H1 (cell line): ENCODE measurements around the gene LRRC15. TPM values are rescaled to one million over a fixed set of nuclear protein-coding genes. Genes with fewer than 3 reads are reported as not detected.

Source experiments
- CTCF ChIA-PET: fragments of 300-600 bp; sonication (Branson Sonifier 250); formaldehyde crosslinking; loops from one replicate; lab custom pipeline; 2021; ENCODE audit not compliant: partially characterized antibody; lab: Charles Lee
- POLR2A ChIA-PET: fragments of 300-600 bp; sonication (Branson Sonifier 250); formaldehyde crosslinking; loops from one replicate; lab custom pipeline; 2021; ENCODE audit warnings: inconsistent platforms; ENCODE audit not compliant: partially characterized antibody; lab: Charles Lee
- DNase-seq, 2 experiments: peaks; one replicate each; pipeline versions ENCODE4 v3.0.0 to v3.0.0-alpha.2; 2010 to 2022; ENCODE audit warnings: low spot score in 2 of 2, low read depth in 1 of 2, mixed read lengths in 1 of 2
- FAIRE-seq: peaks from 2 replicates; lab custom pipeline; 2011; peaks lifted over from hg19 to GRCh38; lab: Jason Lieb, UNC
- H2AFZ ChIP-seq: 2 replicates; pipeline ENCODE4 v1.8.1; 2012; ENCODE audit warnings: low read length, inconsistent platforms
- H2AK5ac ChIP-seq: 2 replicates; pipeline ENCODE4 v1.6.1; 2013; ENCODE audit warnings: low read depth, low read length
- H2BK120ac ChIP-seq: replicated peaks from 2 replicates; pipeline ENCODE3; 2013; ENCODE audit warnings: low read depth, low read length, inconsistent platforms
- H2BK12ac ChIP-seq: 2 replicates; pipeline ENCODE4 v1.6.1; 2013; ENCODE audit warnings: low read depth, low read length
- H2BK15ac ChIP-seq: 2 replicates; pipeline ENCODE4 v1.6.1; 2013; ENCODE audit warnings: low read length
- H2BK20ac ChIP-seq: 2 replicates; pipeline ENCODE4 v1.6.1; 2013; ENCODE audit warnings: low read length
- H2BK5ac ChIP-seq: 2 replicates; pipeline ENCODE4 v1.6.1; 2013; ENCODE audit warnings: low read depth, low read length
- H3K14ac ChIP-seq: 2 replicates; pipeline ENCODE4 v1.6.1; 2013; ENCODE audit warnings: inconsistent platforms; ENCODE audit not compliant: insufficient read length
- H3K18ac ChIP-seq: 2 replicates; pipeline ENCODE4 v1.6.1; 2013; ENCODE audit warnings: low read length; ENCODE audit errors: extremely low read depth
- H3K23ac ChIP-seq: 2 replicates; pipeline ENCODE4 v1.6.1; 2013; ENCODE audit warnings: inconsistent platforms; ENCODE audit not compliant: insufficient read length
- H3K23me2 ChIP-seq: 2 replicates; pipeline ENCODE4 v1.6.1; 2013; ENCODE audit warnings: low read depth, low read length
- H3K27ac ChIP-seq: 2 replicates; pipeline ENCODE4 v1.6.1; 2011; ENCODE audit warnings: low read depth, low read length, inconsistent platforms
- H3K27me3 ChIP-seq, 4 experiments: replicated peaks in 1 of 4; 1 replicate in 1 of 4; 2 replicates in 3 of 4; pipeline versions ENCODE4 v1.6.1 to v1.8.1; 2011 to 2013; ENCODE audit warnings: low read length in 3 of 4, mild to moderate bottlenecking in 3 of 4, inconsistent platforms in 2 of 4, mixed read lengths in 2 of 4, moderate library complexity in 1 of 4; ENCODE audit not compliant: control insufficient read depth in 3 of 4, insufficient read depth in 3 of 4; ENCODE audit errors: extremely low read depth in 1 of 4
- H3K36me3 ChIP-seq, 4 experiments: 2 replicates each; pipeline versions ENCODE4 v1.6.1 to v1.8.1; 2011 to 2013; ENCODE audit warnings: mild to moderate bottlenecking in 4 of 4, low read length in 3 of 4, moderate library complexity in 2 of 4, control low read depth in 1 of 4, inconsistent platforms in 1 of 4; ENCODE audit not compliant: insufficient read depth in 4 of 4, control insufficient read depth in 2 of 4
- H3K4ac ChIP-seq: replicated peaks from 2 replicates; pipeline ENCODE3; 2013; ENCODE audit warnings: low read length, low read depth, mixed read lengths, inconsistent platforms; ENCODE audit not compliant: insufficient read length
- H3K4me1 ChIP-seq, 4 experiments: replicated peaks in 1 of 4; 1 replicate in 1 of 4; 2 replicates in 3 of 4; pipeline versions ENCODE4 v1.6.1 to v1.8.1; 2011 to 2013; ENCODE audit warnings: low read length in 3 of 4, inconsistent platforms in 2 of 4, mixed read lengths in 1 of 4; ENCODE audit not compliant: insufficient read depth in 4 of 4, control insufficient read depth in 3 of 4
- H3K4me2 ChIP-seq, 2 experiments: 2 replicates each; pipeline versions ENCODE4 v1.6.1 to v1.8.1; 2011 to 2013; ENCODE audit warnings: low read depth in 2 of 2, low read length in 2 of 2, control low read depth in 1 of 2, inconsistent platforms in 1 of 2, mild to moderate bottlenecking in 1 of 2; ENCODE audit not compliant: insufficient read depth in 1 of 2
- H3K4me3 ChIP-seq, 4 experiments: fragments of 200-600, 300-600 bp in 1 of 4; sonication (generic), shearing (Covaris generic), sonication (Bioruptor Twin) in 1 of 4; 2 replicates each; pipeline versions ENCODE4 v1.5.1 to v1.8.1; 2011 to 2016; ENCODE audit warnings: low read length in 4 of 4, low read depth in 3 of 4, control low read depth in 2 of 4, inconsistent platforms in 2 of 4, mild to moderate bottlenecking in 2 of 4, mixed read lengths in 1 of 4, moderate library complexity in 1 of 4; ENCODE audit not compliant: insufficient read depth in 2 of 4; ENCODE audit errors: extremely low read depth in 1 of 4
- H3K56ac ChIP-seq: replicated peaks from 2 replicates; pipeline ENCODE3; 2013; ENCODE audit warnings: low read depth, mild to moderate bottlenecking, mixed read lengths, low read length, inconsistent platforms; ENCODE audit not compliant: insufficient read length
- H3K79me1 ChIP-seq: 2 replicates; pipeline ENCODE4 v1.6.1; 2013; ENCODE audit warnings: low read depth, low read length, control low read depth
- H3K79me2 ChIP-seq, 2 experiments: 2 replicates each; pipeline versions ENCODE4 v1.6.1 to v1.8.1; 2012 to 2013; ENCODE audit warnings: low read length in 2 of 2, mild to moderate bottlenecking in 2 of 2, inconsistent platforms in 1 of 2; ENCODE audit not compliant: insufficient read depth in 2 of 2, control insufficient read depth in 1 of 2
- H3K9ac ChIP-seq, 4 experiments: replicated peaks in 1 of 4; 1 replicate in 1 of 4; 2 replicates in 3 of 4; pipeline versions ENCODE4 v1.6.1 to v1.8.1; 2011 to 2013; ENCODE audit warnings: low read depth in 3 of 4, low read length in 3 of 4, control low read depth in 2 of 4, mild to moderate bottlenecking in 2 of 4, moderate library complexity in 2 of 4, inconsistent platforms in 1 of 4; ENCODE audit errors: extremely low read depth in 1 of 4
- H3K9me3 ChIP-seq, 2 experiments: 2 replicates each; pipeline versions ENCODE4 v1.6.1 to v1.8.1; 2012 to 2013; ENCODE audit warnings: mild to moderate bottlenecking in 2 of 2, moderate library complexity in 2 of 2, control low read depth in 1 of 2, inconsistent platforms in 1 of 2, low read depth in 1 of 2, low read length in 1 of 2, mixed read lengths in 1 of 2; ENCODE audit not compliant: insufficient read depth in 2 of 2
- H4K20me1 ChIP-seq, 2 experiments: replicated peaks in 1 of 2; 2 replicates each; pipeline versions ENCODE3 to v1.8.1; 2011 to 2013; ENCODE audit warnings: inconsistent platforms in 2 of 2, low read length in 2 of 2, mild to moderate bottlenecking in 1 of 2; ENCODE audit not compliant: insufficient read depth in 2 of 2, control insufficient read depth in 1 of 2
- H4K5ac ChIP-seq: 2 replicates; pipeline ENCODE4 v1.6.1; 2013; ENCODE audit warnings: low read length, low read depth, mixed read lengths, inconsistent platforms; ENCODE audit not compliant: insufficient read length
- H4K8ac ChIP-seq: 2 replicates; pipeline ENCODE4 v1.8.0; 2013; ENCODE audit warnings: mild to moderate bottlenecking, moderate library complexity, low read length, inconsistent platforms; ENCODE audit not compliant: insufficient read depth; ENCODE audit errors: extremely low read depth
- H4K91ac ChIP-seq: replicated peaks from 2 replicates; pipeline ENCODE3; 2013; ENCODE audit warnings: low read length, mixed read lengths, inconsistent platforms; ENCODE audit not compliant: insufficient read length
- POLR2AphosphoS5 ChIP-seq: IDR thresholded peaks from 2 replicates; pipeline ENCODE4 v1.6.1; 2011; ENCODE audit warnings: low read depth, low read length
- SP4 ChIP-seq: IDR thresholded peaks from 2 replicates; pipeline ENCODE4 v1.6.1; 2012; ENCODE audit warnings: low read length, inconsistent platforms
- WGBS, 2 experiments: shearing (Covaris generic) in 1 of 2; methylation state at CpG; one replicate each; pipeline versions ENCODE4 v1.1.6 to v1.1.7; 2013 to 2015; ENCODE audit warnings: low lambda C conversion rate in 2 of 2, mixed read lengths in 2 of 2, inconsistent platforms in 1 of 2, low coverage in 1 of 2, missing lambda C conversion rate in 1 of 2; ENCODE audit not compliant: insufficient replicate concordance in 2 of 2, insufficient coverage in 1 of 2, insufficient read length in 1 of 2; ENCODE audit errors: extremely low coverage in 1 of 2, missing lambda C conversion rate in 1 of 2; 5-methylcytosine and 5-hydroxymethylcytosine counted together
- polyA plus RNA-seq, 7 experiments: library from polyadenylated mRNA; depleted of rRNA in 3 of 7; stranded (reverse) in 5 of 7; unstranded in 2 of 7; fragments of >200 nt in 5 of 7; fragments of 200-250 nt in 2 of 7; gene quantifications; 1 replicate in 5 of 7; 2 replicates in 1 of 7; 4 replicates in 1 of 7; pipeline versions ENCODE4 v1.2.1 to v1.2.3, GENCODE V29; 2011 to 2013; ENCODE audit warnings: missing spikeins in 2 of 7, mixed read lengths in 2 of 7
- total RNA-seq: library from RNA; stranded (reverse); fragmentation: NEBNext Ultra II Directional; extraction: Animal tissue kit (Norgen Biotek cat#: 25700); gene quantifications from 2 replicates; pipeline ENCODE4 v1.2.1, GENCODE V29; 2021

The LRRC15 gene
- total and polyA plus RNA-seq, 2 of the 8 experiments (the other 6 are each of a cell fraction or from before 2014, with no cell fraction given): 0.15 to 0.37 TPM

GRCh38 chr3:194401868-194402329 lies 32.4 kb upstream of the LRRC15 start:
- Histone ChIP-seq H3K79me2 (no peaks in the 10 kb centered on the region), H2BK120ac (no peak overlapping the region), H3K9ac (no peak overlapping the region), H2BK20ac (no peak overlapping the region), H3K23ac (no peak overlapping the region), H3K27ac (no peak overlapping the region), H4K8ac (no peak overlapping the region), H3K56ac (no peak overlapping the region), H2AFZ (no peak overlapping the region), H2BK15ac (no peak overlapping the region), H3K9me3 (peaks cover 0 to 4% of the 10 kb centered on the region in 2 experiments; a peak in 1 of 4 replicates), H3K4me3 (no peak overlapping the region), H2AK5ac (no peak overlapping the region; the same call in 1 of the 2 replicates), H3K27me3 (peaks cover 14 to 25% (median 18%) of the 10 kb centered on the region in 4 experiments), H2BK5ac (no peak overlapping the region; the same call in 1 of the 2 replicates), H3K18ac (no peak overlapping the region), H4K91ac (no peak overlapping the region), H2BK12ac (0 out of 2 replicates have a peak overlapping the region, but pooled peaks have one; percentile 27), H3K14ac (no peak overlapping the region), H3K4me2 (no peak overlapping the region), H4K20me1 (no peaks in the 10 kb centered on the region), H3K4me1 (peaks cover 0 to 3% (median 1%) of the 10 kb centered on the region in 4 experiments; a peak in 4 of 7 replicates), H3K23me2 (peaks cover 1% of the 10 kb centered on the region), H3K4ac (no peak overlapping the region), H3K36me3 (peaks cover 0 to 4% (median 0%) of the 10 kb centered on the region in 4 experiments; a peak in 2 of 8 replicates), H3K79me1 (no peaks in the 10 kb centered on the region), H4K5ac (no peak overlapping the region)
- WGBS, 2 experiments: 86% methylated on average over 8 of the region's 8 CpGs; no CpG with 5 or more reads in 1 of the 2 experiments
- CTCF ChIA-PET: interaction anchor here (0.7 to 9.2 kb wide), 3 partner anchors 40 to 68 kb away, joined by 3 to 176 read pairs (median 13); no protein-coding TSS in a partner anchor
- DNase-seq (no peak), FAIRE-seq (no peak)
- POLR2A ChIA-PET: interaction anchor here (0.7 to 1.5 kb wide), 4 partner anchors 15 to 59 kb away, joined by 3 read pairs; no protein-coding TSS in a partner anchor
- TF ChIP-seq POLR2AphosphoS5 (peak; percentile 46; the same call in 1 of the 2 replicates), SP4 (no peak)
